ENCODE results near the gene GHSR. TPM values are rescaled to one million over a fixed set of nuclear protein-coding genes. Genes with fewer than 3 reads are reported as not detected.

The GHSR gene
- polyA plus RNA-seq, 1 donor (not counting 4 experiments of a cell fraction or from before 2014, with no cell fraction given): not detected

DNA sequence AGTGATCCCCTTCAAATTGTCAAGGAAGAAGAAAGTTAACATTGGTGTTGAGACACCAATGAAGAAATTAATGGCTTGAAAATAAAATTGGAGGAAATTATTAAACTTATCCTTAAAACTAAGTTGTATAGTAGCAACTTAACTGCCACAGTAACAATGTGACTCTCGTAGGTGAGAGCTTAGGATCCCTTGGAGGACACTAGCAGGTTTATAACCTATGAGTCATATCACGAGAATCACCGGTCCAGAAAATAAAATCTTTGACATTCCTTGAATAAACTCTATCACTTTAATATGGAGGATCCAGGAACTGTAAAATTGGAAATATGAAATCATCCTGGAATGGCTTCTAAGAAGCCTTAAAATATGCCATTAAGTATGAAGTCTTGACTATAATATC is 2.1 kb downstream of the GHSR start:
- peaks cover 3% of the 10 kb centered on the region for H3K4me1 ChIP-seq (ENCODE audit: control insufficient read depth, extremely low read depth, insufficient read depth, low read length)
- TF ChIP-seq EZH2 (IDR thresholded peaks at IDR 0.05; ENCODE audit: low read length): no peak
- TF ChIP-seq, protein P1, sequence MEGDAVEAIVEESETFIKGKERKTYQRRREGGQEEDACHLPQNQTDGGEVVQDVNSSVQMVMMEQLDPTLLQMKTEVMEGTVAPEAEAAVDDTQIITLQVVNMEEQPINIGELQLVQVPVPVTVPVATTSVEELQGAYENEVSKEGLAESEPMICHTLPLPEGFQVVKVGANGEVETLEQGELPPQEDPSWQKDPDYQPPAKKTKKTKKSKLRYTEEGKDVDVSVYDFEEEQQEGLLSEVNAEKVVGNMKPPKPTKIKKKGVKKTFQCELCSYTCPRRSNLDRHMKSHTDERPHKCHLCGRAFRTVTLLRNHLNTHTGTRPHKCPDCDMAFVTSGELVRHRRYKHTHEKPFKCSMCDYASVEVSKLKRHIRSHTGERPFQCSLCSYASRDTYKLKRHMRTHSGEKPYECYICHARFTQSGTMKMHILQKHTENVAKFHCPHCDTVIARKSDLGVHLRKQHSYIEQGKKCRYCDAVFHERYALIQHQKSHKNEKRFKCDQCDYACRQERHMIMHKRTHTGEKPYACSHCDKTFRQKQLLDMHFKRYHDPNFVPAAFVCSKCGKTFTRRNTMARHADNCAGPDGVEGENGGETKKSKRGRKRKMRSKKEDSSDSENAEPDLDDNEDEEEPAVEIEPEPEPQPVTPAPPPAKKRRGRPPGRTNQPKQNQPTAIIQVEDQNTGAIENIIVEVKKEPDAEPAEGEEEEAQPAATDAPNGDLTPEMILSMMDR (optimal IDR thresholded peaks at IDR 0.05 in 1 of 3, IDR thresholded peaks at IDR 0.05 in 1 of 3, conservative IDR thresholded peaks at IDR 0.05 in 1 of 3; ENCODE audit: extremely low read depth in 1 of 3, insufficient read depth in 2 of 3, low read length in 3 of 3): no peak
- H3K27me3 ChIP-seq (ENCODE audit: control insufficient read depth, extremely low read depth, insufficient read depth, low read length): peaks cover 49% of the 10 kb centered on the region
- H3K9me1 ChIP-seq (ENCODE audit: control insufficient read depth, extremely low read depth, insufficient read depth, low read length): no peaks in the 10 kb centered on the region
- no peaks in the 10 kb centered on the region for H3K9me3 ChIP-seq (ENCODE audit: control insufficient read depth, low read depth, low read length)
- no peak overlapping the region for H3K27ac ChIP-seq (ENCODE audit: control insufficient read depth, insufficient read depth, low read length)
- no peak overlapping the region for H3K9ac ChIP-seq (ENCODE audit: control insufficient read depth, extremely low read depth, insufficient read depth, low read length)
- H3K4me2 ChIP-seq (ENCODE audit: control insufficient read depth, extremely low read depth, insufficient read depth, low read depth, low read length): no peak overlapping the region
- dilution Hi-C loops (cut with MboI; ENCODE audit: extremely low pct_ligation_motif_present, low sequenced_read_pairs): no loop called here
- FAIRE-seq (no peak), DNase-seq (ENCODE audit: low read depth, low spot score) (no peak)
- no peaks in the 10 kb centered on the region for H4K20me1 ChIP-seq (ENCODE audit: control insufficient read depth, extremely low read depth, insufficient read depth, low read length)
- no peaks in the 10 kb centered on the region for H3K36me3 ChIP-seq (ENCODE audit: control insufficient read depth in 2 of 2, extremely low read depth in 1 of 2, insufficient read depth in 2 of 2, low read length in 2 of 2)
- no peak overlapping the region for H3K4me3 ChIP-seq (ENCODE audit: control insufficient read depth in 2 of 3, extremely low read depth in 1 of 3, insufficient read depth in 2 of 3, low read depth in 1 of 3, low read length in 3 of 3)
- no peak overlapping the region for H2AFZ ChIP-seq (ENCODE audit: control insufficient read depth, low read length)
- no peaks in the 10 kb centered on the region for H3K79me2 ChIP-seq (ENCODE audit: control insufficient read depth, insufficient read depth, low read length)

DNA sequence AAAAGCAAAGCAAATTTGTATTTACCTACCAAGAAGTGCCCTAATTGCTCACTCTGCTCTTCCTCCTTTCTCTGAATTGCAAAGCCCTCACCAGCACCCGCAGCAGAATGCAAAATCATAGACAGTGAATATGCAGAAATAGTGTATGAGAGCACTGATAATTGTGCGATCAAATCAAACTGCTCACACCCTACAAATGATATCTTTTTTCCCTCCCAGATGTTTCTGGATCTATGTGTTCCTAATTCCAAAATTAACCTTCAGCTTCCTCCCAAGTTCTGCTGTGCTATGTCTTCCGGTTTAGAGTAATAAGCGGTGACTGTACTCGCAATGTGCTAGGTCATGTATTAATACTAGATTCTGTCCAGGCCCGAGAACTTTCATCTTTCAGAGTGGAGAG is 3.4 kb downstream of the GHSR start:
- no peak overlapping the region for H2AFZ ChIP-seq (ENCODE audit: control insufficient read depth, low read length)
- H3K27me3 ChIP-seq (ENCODE audit: control insufficient read depth, extremely low read depth, insufficient read depth, low read length): peaks cover 42% of the 10 kb centered on the region
- no peak for TF ChIP-seq EZH2 (IDR thresholded peaks at IDR 0.05; ENCODE audit: low read length)
- TF ChIP-seq, protein P1 (optimal IDR thresholded peaks at IDR 0.05 in 1 of 3, IDR thresholded peaks at IDR 0.05 in 1 of 3, conservative IDR thresholded peaks at IDR 0.05 in 1 of 3; ENCODE audit: extremely low read depth in 1 of 3, insufficient read depth in 2 of 3, low read length in 3 of 3): no peak
- dilution Hi-C loops (cut with MboI; ENCODE audit: extremely low pct_ligation_motif_present, low sequenced_read_pairs): no loop called here
- H4K20me1 ChIP-seq (ENCODE audit: control insufficient read depth, extremely low read depth, insufficient read depth, low read length): no peaks in the 10 kb centered on the region
- no peaks in the 10 kb centered on the region for H3K9me1 ChIP-seq (ENCODE audit: control insufficient read depth, extremely low read depth, insufficient read depth, low read length)
- no peaks in the 10 kb centered on the region for H3K79me2 ChIP-seq (ENCODE audit: control insufficient read depth, insufficient read depth, low read length)
- DNase-seq (ENCODE audit: low read depth, low spot score): no peak
- H3K4me2 ChIP-seq (ENCODE audit: control insufficient read depth, extremely low read depth, insufficient read depth, low read depth, low read length): no peak overlapping the region
- no peak overlapping the region for H3K27ac ChIP-seq (ENCODE audit: control insufficient read depth, insufficient read depth, low read length)
- no peak overlapping the region for H3K4me3 ChIP-seq (ENCODE audit: control insufficient read depth in 2 of 3, extremely low read depth in 1 of 3, insufficient read depth in 2 of 3, low read depth in 1 of 3, low read length in 3 of 3)
- H3K4me1 ChIP-seq (ENCODE audit: control insufficient read depth, extremely low read depth, insufficient read depth, low read length): peaks cover under 1% of the 10 kb centered on the region
- H3K9ac ChIP-seq (ENCODE audit: control insufficient read depth, extremely low read depth, insufficient read depth, low read length): no peak overlapping the region
- H3K9me3 ChIP-seq (ENCODE audit: control insufficient read depth, low read depth, low read length): no peaks in the 10 kb centered on the region
- H3K36me3 ChIP-seq (ENCODE audit: control insufficient read depth in 2 of 2, extremely low read depth in 1 of 2, insufficient read depth in 2 of 2, low read length in 2 of 2): no peaks in the 10 kb centered on the region
- no peak for FAIRE-seq

Data from keratinocyte (primary cell).